ENCODE measurements around the gene CALM1.

Gene CALM1

DNA sequence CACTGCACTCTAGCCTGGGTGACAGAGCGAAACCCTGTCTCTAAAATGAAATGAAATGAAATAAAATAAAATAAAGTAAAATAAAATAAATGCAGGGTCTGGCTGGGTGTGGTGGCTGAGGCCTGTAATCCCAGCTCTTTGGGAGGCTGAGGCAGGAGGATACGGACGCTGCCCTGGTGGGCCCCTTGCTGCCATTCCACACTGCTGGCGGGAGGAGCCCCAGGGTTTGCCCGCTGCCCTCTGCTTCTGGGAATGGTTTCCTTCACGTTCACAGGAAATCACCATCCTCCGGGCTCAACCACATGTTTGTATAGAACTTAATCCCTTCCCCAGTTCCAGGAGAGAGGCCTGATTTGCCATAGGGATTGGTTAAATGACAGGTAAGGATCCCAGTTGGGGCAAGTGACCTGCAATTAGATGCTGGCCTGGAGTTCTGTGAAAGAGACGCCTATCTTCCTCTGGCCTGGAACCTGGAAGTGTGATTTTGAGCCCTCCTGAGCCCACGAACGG is 29.3 kb downstream of the CALM1 start:
- Histone ChIP-seq H3K4me3 (ENCODE audit: low read length in 2 of 2) (no peak overlapping the region), H3K36me3 (ENCODE audit: control insufficient read depth in 2 of 2, insufficient read depth in 2 of 2, low read length in 2 of 2) (no peaks in the 10 kb centered on the region), H3K27ac (ENCODE audit: low read length) (no peak overlapping the region), H3K27me3 (ENCODE audit: control insufficient read depth in 1 of 2, insufficient read depth in 2 of 2, low read length in 2 of 2) (no peaks in the 10 kb centered on the region), H3K9ac (ENCODE audit: low read length in 2 of 2) (no peak overlapping the region), H3K4me1 (ENCODE audit: control insufficient read depth, insufficient read depth, low read length) (peaks cover 5% of the 10 kb centered on the region), H3K9me3 (ENCODE audit: control insufficient read depth in 2 of 2, low read length in 2 of 2) (no peaks in the 10 kb centered on the region)

DNA sequence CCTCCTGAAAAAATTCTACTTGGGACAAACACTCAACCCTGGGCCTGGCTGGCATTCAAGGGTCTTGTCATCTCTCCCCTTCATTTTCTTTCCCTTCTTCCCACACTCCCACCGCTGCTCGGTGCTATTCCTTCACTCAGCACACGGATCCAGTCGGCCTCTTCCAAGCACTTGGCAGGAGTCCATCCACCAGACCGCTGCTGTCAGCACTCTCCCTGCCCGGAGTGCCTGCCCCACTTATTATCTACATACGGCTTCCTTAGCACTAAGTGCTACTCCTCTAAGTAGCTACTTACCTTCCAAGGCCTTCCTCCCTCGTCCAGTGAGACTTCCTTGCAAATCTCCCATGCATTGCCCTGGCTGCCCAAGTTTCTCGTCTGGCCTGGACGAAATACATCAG is 29.8 kb downstream of the CALM1 start:
- Histone ChIP-seq H3K27ac (ENCODE audit: low read length) (no peak overlapping the region), H3K9ac (ENCODE audit: low read length in 2 of 2) (no peak overlapping the region), H3K27me3 (ENCODE audit: control insufficient read depth in 1 of 2, insufficient read depth in 2 of 2, low read length in 2 of 2) (no peaks in the 10 kb centered on the region), H3K4me1 (ENCODE audit: control insufficient read depth, insufficient read depth, low read length) (peaks cover 5% of the 10 kb centered on the region), H3K4me3 (ENCODE audit: low read length in 2 of 2) (no peak overlapping the region), H3K36me3 (ENCODE audit: control insufficient read depth in 2 of 2, insufficient read depth in 2 of 2, low read length in 2 of 2) (no peaks in the 10 kb centered on the region), H3K9me3 (ENCODE audit: control insufficient read depth in 2 of 2, low read length in 2 of 2) (no peaks in the 10 kb centered on the region)

DNA sequence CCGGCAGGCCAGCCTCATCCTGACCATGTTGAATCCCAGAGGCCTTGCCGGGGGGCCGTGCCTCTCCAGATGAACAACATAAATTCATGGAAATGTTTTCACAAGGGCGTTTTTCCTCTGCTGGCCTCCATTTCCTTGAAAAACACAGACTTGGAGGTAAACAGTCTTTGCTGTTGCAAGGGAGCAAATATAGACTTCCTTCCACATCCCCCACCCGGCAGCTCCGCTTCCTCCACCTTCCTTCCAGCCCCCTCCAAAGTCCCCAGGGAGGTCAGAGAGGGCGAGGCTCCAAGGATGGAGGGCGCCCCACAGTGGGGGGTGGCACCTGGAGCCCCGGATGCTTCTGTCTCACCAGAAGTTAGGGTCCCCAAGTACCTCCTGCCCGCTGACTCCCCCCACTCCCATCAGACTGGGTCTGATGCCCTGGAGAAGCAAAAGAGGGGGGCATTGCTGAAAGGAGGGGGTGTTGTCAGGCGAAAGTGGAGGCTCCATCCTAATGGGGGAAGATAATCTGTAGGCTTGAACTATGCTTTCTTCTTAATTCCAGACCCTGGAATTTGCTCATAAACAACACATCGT is 31.1 kb downstream of the CALM1 start:
- H3K9ac ChIP-seq (ENCODE audit: low read length in 2 of 2): no peak overlapping the region
- H3K36me3 ChIP-seq (ENCODE audit: control insufficient read depth in 2 of 2, insufficient read depth in 2 of 2, low read length in 2 of 2): no peaks in the 10 kb centered on the region
- H3K4me1 ChIP-seq (ENCODE audit: control insufficient read depth, insufficient read depth, low read length): peaks cover 5% of the 10 kb centered on the region
- no peaks in the 10 kb centered on the region for H3K9me3 ChIP-seq (ENCODE audit: control insufficient read depth in 2 of 2, low read length in 2 of 2)
- H3K27ac ChIP-seq (ENCODE audit: low read length): no peak overlapping the region
- no peak overlapping the region for H3K4me3 ChIP-seq (ENCODE audit: low read length in 2 of 2)
- no peaks in the 10 kb centered on the region for H3K27me3 ChIP-seq (ENCODE audit: control insufficient read depth in 1 of 2, insufficient read depth in 2 of 2, low read length in 2 of 2)

DNA sequence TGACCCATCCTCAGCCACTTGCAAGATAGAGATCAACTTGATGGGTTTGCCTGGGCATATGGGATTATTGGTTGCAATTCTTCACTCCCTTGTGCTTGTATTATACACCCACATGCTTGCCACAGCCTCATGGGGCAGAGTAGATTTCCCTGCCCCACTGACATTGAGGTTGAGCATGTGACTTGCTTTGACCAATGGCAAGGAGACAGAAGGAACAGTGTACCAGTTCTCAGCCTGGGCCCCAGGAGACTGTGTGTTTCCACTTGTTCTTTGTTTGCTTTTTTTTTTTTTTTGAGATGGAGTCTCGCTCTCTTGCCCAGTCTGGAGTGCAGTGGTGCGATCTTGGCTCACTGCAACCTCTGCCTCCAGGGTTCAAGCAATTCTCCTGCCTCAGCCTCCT is 31.8 kb downstream of the CALM1 start:
- no peak overlapping the region for H3K4me3 ChIP-seq (ENCODE audit: low read length in 2 of 2)
- no peak overlapping the region for H3K9ac ChIP-seq (ENCODE audit: low read length in 2 of 2)
- no peaks in the 10 kb centered on the region for H3K27me3 ChIP-seq (ENCODE audit: control insufficient read depth in 1 of 2, insufficient read depth in 2 of 2, low read length in 2 of 2)
- H3K9me3 ChIP-seq (ENCODE audit: control insufficient read depth in 2 of 2, low read length in 2 of 2): no peaks in the 10 kb centered on the region
- H3K27ac ChIP-seq (ENCODE audit: low read length): no peak overlapping the region
- H3K36me3 ChIP-seq (ENCODE audit: control insufficient read depth in 2 of 2, insufficient read depth in 2 of 2, low read length in 2 of 2): no peaks in the 10 kb centered on the region
- peaks cover 5% of the 10 kb centered on the region for H3K4me1 ChIP-seq (ENCODE audit: control insufficient read depth, insufficient read depth, low read length)

DNA sequence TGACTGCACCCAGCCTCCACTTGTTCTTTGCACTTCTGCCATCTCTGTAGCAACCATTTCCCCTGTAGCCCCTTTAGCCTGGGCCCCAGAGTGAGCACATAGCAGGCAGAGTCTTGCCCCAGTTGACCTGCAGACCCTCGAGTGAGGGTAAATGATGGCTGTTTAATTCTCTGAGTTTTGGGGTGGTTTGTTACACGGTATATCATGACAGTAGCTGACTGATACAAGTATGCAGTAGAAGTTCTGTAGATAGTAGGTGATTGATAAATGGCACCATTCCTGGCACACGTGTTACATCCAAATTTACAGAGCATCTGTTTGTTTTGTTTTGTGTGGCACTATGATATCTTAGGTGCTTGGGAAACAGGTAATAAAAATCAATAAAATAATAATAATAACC is 32.4 kb downstream of the CALM1 start:
- H3K4me1 ChIP-seq (ENCODE audit: control insufficient read depth, insufficient read depth, low read length): peaks cover 5% of the 10 kb centered on the region
- no peaks in the 10 kb centered on the region for H3K36me3 ChIP-seq (ENCODE audit: control insufficient read depth in 2 of 2, insufficient read depth in 2 of 2, low read length in 2 of 2)
- H3K27ac ChIP-seq (ENCODE audit: low read length): no peak overlapping the region
- no peaks in the 10 kb centered on the region for H3K9me3 ChIP-seq (ENCODE audit: control insufficient read depth in 2 of 2, low read length in 2 of 2)
- no peaks in the 10 kb centered on the region for H3K27me3 ChIP-seq (ENCODE audit: control insufficient read depth in 1 of 2, insufficient read depth in 2 of 2, low read length in 2 of 2)
- H3K4me3 ChIP-seq (ENCODE audit: low read length in 2 of 2): no peak overlapping the region
- H3K9ac ChIP-seq (ENCODE audit: low read length in 2 of 2): no peak overlapping the region

DNA sequence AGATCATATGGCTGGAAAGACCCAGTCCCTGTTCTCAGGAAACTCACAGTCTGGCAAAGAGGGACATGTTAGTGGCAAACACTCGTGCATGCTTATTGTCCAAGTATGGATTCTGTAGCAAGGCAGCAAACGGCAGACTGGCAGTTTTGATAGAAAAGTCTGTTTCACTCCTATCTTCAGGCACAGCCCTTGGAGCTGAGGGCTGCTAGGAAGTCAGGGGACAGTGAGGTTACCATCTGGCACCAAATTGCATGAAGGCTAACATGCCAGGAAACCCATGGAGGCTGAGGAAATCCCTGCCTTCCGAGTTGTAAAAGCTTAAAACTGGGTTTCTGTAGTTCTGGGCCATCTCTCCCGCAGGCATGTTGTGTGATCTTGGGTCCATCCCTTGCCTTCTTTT is 32.9 kb downstream of the CALM1 start:
- Histone ChIP-seq H3K9me3 (ENCODE audit: control insufficient read depth in 2 of 2, low read length in 2 of 2) (no peaks in the 10 kb centered on the region), H3K27me3 (ENCODE audit: control insufficient read depth in 1 of 2, insufficient read depth in 2 of 2, low read length in 2 of 2) (no peaks in the 10 kb centered on the region), H3K27ac (ENCODE audit: low read length) (no peak overlapping the region), H3K9ac (ENCODE audit: low read length in 2 of 2) (no peak overlapping the region), H3K4me1 (ENCODE audit: control insufficient read depth, insufficient read depth, low read length) (peaks cover 5% of the 10 kb centered on the region), H3K36me3 (ENCODE audit: control insufficient read depth in 2 of 2, insufficient read depth in 2 of 2, low read length in 2 of 2) (no peaks in the 10 kb centered on the region), H3K4me3 (ENCODE audit: low read length in 2 of 2) (no peak overlapping the region)

DNA sequence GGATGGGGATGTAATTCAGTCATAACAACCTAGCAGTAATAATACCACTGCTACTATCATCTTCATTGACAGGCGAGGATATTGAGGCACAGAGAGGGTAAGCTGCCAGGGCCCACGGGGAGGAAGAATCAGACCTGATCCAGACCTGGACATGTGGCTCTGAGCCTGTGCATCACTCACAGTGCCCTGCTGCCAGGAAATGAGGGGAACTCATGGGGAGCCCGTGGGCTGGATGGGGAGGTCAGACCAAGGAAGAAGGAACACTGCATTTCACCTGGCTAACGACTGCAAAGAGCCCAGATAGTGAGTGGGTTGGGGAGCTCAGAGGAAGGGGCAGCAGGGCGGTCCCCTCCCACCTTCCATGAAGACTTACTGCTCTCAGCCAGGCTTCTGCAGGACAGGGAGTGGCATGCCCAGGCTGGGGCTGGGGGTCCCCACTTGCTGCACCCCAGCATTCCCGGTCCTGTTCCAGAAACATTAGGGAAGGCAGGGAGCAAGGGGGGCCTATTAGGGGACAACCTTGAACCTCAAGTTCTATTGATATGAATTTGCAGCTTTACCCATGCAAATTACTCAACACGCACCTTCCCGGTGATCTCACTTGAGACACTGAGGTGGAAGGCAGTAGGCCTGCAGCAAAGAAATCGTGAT is 37.7 kb downstream of the CALM1 start:
- Histone ChIP-seq H3K27ac (ENCODE audit: low read length) (no peak overlapping the region), H3K9ac (ENCODE audit: low read length in 2 of 2) (no peak overlapping the region), H3K27me3 (ENCODE audit: control insufficient read depth in 1 of 2, insufficient read depth in 2 of 2, low read length in 2 of 2) (no peaks in the 10 kb centered on the region), H3K4me1 (ENCODE audit: control insufficient read depth, insufficient read depth, low read length) (peaks cover 2% of the 10 kb centered on the region), H3K36me3 (ENCODE audit: control insufficient read depth in 2 of 2, insufficient read depth in 2 of 2, low read length in 2 of 2) (no peaks in the 10 kb centered on the region), H3K4me3 (ENCODE audit: low read length in 2 of 2) (no peak overlapping the region), H3K9me3 (ENCODE audit: control insufficient read depth in 2 of 2, low read length in 2 of 2) (no peaks in the 10 kb centered on the region)

DNA sequence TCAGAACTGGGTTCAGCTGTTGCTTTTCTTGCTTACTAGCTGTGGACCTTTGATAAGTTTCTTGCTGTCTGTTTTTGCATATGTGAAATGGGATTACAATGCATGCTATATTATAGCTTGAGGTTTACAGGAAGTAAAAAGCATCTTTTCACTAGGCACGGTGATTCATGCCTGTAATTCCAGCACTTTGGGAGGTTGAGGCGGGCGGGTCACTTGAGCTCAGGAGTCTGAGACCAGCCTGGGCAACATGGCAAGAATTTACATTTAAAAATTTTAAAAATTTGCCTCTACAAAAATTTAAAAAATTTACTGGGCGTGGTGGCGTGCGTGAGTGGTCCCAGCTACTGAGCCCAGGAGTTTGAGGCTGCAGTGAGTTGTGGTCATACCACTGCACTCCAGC is 42.0 kb downstream of the CALM1 start:
- Histone ChIP-seq H3K36me3 (ENCODE audit: control insufficient read depth in 2 of 2, insufficient read depth in 2 of 2, low read length in 2 of 2) (no peaks in the 10 kb centered on the region), H3K27me3 (ENCODE audit: control insufficient read depth in 1 of 2, insufficient read depth in 2 of 2, low read length in 2 of 2) (no peaks in the 10 kb centered on the region), H3K9me3 (ENCODE audit: control insufficient read depth in 2 of 2, low read length in 2 of 2) (no peaks in the 10 kb centered on the region), H3K9ac (ENCODE audit: low read length in 2 of 2) (no peak overlapping the region), H3K4me3 (ENCODE audit: low read length in 2 of 2) (no peak overlapping the region), H3K4me1 (ENCODE audit: control insufficient read depth, insufficient read depth, low read length) (peaks cover 2% of the 10 kb centered on the region), H3K27ac (ENCODE audit: low read length) (no peak overlapping the region)

DNA sequence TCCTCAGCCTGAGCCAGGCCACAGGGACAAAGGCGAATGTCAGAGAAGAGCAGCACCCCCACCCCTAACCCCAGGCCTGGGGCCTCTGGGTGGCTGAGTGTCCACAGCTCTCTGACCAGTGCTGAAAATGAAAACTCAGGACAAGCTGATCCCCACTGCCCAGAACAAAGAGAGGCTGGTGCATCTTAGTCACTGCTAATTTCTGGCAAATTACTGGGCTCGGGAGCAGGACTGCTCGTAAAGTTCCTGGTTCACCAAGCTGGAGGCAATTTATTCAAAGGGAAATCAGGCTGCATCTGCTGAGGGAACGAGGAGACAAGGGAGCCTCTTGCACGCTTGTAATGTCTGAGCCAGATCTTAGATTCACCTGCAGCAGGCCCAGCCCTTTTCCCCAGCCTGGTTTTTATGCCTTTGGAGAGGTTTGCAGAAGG is 43.2 kb downstream of the CALM1 start:
- H3K27ac ChIP-seq (ENCODE audit: low read length): no peak overlapping the region
- H3K27me3 ChIP-seq (ENCODE audit: control insufficient read depth in 1 of 2, insufficient read depth in 2 of 2, low read length in 2 of 2): no peaks in the 10 kb centered on the region
- peaks cover 2% of the 10 kb centered on the region for H3K4me1 ChIP-seq (ENCODE audit: control insufficient read depth, insufficient read depth, low read length)
- H3K9me3 ChIP-seq (ENCODE audit: control insufficient read depth in 2 of 2, low read length in 2 of 2): no peaks in the 10 kb centered on the region
- H3K4me3 ChIP-seq (ENCODE audit: low read length in 2 of 2): no peak overlapping the region
- H3K36me3 ChIP-seq (ENCODE audit: control insufficient read depth in 2 of 2, insufficient read depth in 2 of 2, low read length in 2 of 2): no peaks in the 10 kb centered on the region
- H3K9ac ChIP-seq (ENCODE audit: low read length in 2 of 2): no peak overlapping the region

DNA sequence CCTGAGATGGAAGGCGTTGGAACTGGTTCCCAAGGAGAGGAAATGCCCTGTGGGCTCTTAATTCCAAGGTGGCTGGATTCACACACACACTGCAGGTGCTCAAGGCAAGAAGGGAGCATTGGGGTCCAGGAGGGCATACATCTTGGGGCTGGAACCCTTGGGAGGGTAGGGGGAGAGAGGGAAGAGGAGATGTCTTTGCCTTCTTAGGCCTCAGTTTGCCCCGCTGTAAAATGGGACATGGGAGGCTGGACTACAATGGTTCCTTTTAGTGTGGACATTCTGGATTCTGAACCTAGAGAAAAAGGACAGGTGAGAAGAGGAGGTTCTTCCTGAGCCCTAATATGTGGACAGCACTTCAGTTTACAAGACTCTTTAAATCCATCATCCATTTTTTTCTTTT is 43.8 kb downstream of the CALM1 start:
- Histone ChIP-seq H3K27ac (ENCODE audit: low read length) (no peak overlapping the region), H3K9me3 (ENCODE audit: control insufficient read depth in 2 of 2, low read length in 2 of 2) (no peaks in the 10 kb centered on the region), H3K9ac (ENCODE audit: low read length in 2 of 2) (no peak overlapping the region), H3K36me3 (ENCODE audit: control insufficient read depth in 2 of 2, insufficient read depth in 2 of 2, low read length in 2 of 2) (no peaks in the 10 kb centered on the region), H3K4me1 (ENCODE audit: control insufficient read depth, insufficient read depth, low read length) (peaks cover 2% of the 10 kb centered on the region), H3K27me3 (ENCODE audit: control insufficient read depth in 1 of 2, insufficient read depth in 2 of 2, low read length in 2 of 2) (no peaks in the 10 kb centered on the region), H3K4me3 (ENCODE audit: low read length in 2 of 2) (no peak overlapping the region)

DNA sequence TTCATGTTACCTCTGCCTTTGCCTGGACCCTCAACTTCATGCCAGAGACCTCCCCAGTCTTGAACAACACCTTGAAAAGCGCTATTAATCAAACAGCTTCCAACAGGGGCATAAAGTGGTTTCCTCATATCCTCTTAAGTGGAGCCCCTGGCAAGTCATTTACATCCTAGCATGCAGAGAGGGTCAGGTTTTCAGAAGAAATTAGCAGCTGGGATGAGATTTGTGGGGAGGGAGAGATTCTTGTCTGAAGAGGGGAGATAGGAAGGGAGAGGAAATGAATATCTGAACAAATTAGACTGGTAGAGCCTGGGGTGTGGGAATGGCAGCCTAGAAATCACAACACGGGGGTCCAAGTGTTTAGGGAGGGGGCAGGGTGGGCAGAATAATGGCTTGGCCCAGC is 45.6 kb downstream of the CALM1 start:
- Histone ChIP-seq H3K9me3 (ENCODE audit: control insufficient read depth in 2 of 2, low read length in 2 of 2) (no peaks in the 10 kb centered on the region), H3K9ac (ENCODE audit: low read length in 2 of 2) (no peak overlapping the region), H3K27me3 (ENCODE audit: control insufficient read depth in 1 of 2, insufficient read depth in 2 of 2, low read length in 2 of 2) (no peaks in the 10 kb centered on the region), H3K4me3 (ENCODE audit: low read length in 2 of 2) (no peak overlapping the region), H3K4me1 (ENCODE audit: control insufficient read depth, insufficient read depth, low read length) (no peaks in the 10 kb centered on the region), H3K36me3 (ENCODE audit: control insufficient read depth in 2 of 2, insufficient read depth in 2 of 2, low read length in 2 of 2) (no peaks in the 10 kb centered on the region), H3K27ac (ENCODE audit: low read length) (no peak overlapping the region)
